ENCODE measurements around the gene RNF125.

RNF125 gene

GRCh38 chr18:32096946-32097345 lies 78.3 kb downstream of the RNF125 start:
- H3K9me3 ChIP-seq = no peaks in the 10 kb centered on the region
- H3K4me1 ChIP-seq (ENCODE audit: control insufficient read depth in 1 of 2, insufficient read depth in 1 of 2, low read depth in 1 of 2, low read length in 1 of 2) = peaks cover 54 to 63% of the 10 kb centered on the region in 2 experiments
- no peak overlapping the region for H3K4me3 ChIP-seq (ENCODE audit: low read depth in 1 of 2, low read length in 1 of 2)
- H3K27me3 ChIP-seq = no peaks in the 10 kb centered on the region
- TF ChIP-seq, protein P1, sequence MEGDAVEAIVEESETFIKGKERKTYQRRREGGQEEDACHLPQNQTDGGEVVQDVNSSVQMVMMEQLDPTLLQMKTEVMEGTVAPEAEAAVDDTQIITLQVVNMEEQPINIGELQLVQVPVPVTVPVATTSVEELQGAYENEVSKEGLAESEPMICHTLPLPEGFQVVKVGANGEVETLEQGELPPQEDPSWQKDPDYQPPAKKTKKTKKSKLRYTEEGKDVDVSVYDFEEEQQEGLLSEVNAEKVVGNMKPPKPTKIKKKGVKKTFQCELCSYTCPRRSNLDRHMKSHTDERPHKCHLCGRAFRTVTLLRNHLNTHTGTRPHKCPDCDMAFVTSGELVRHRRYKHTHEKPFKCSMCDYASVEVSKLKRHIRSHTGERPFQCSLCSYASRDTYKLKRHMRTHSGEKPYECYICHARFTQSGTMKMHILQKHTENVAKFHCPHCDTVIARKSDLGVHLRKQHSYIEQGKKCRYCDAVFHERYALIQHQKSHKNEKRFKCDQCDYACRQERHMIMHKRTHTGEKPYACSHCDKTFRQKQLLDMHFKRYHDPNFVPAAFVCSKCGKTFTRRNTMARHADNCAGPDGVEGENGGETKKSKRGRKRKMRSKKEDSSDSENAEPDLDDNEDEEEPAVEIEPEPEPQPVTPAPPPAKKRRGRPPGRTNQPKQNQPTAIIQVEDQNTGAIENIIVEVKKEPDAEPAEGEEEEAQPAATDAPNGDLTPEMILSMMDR (IDR thresholded peaks at IDR 0.05) = no peak
- peak overlapping the region; percentile 58 for H3K27ac ChIP-seq
- peaks cover 15% of the 10 kb centered on the region for H3K36me3 ChIP-seq

DNA sequence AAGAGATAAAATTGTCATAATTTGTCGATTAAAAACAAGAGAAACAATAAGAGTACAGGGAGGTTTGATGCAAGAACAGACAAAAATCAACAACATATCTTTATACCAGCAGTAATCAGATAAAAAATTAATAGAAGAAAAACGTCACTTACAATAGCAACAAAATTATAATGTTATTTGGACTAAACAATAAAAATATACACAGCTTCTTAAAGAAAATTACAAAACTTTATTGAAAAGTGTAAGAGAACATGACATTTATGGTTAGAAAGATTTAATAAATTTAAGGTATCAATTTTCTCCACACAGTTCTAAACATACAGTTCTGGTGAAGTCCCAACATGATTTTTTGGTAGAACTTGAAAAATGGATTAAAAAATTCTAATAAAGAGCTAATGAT lies 85.9 kb downstream of the RNF125 start:
- no peak overlapping the region for H3K4me3 ChIP-seq (ENCODE audit: low read depth in 1 of 2, low read length in 1 of 2)
- H3K36me3 ChIP-seq = peaks cover 12% of the 10 kb centered on the region
- peaks cover 0 to 4% of the 10 kb centered on the region in 2 experiments for H3K4me1 ChIP-seq (ENCODE audit: control insufficient read depth in 1 of 2, insufficient read depth in 1 of 2, low read depth in 1 of 2, low read length in 1 of 2)
- TF ChIP-seq, protein P1 (IDR thresholded peaks at IDR 0.05) = no peak
- no peak overlapping the region for H3K27ac ChIP-seq
- no peaks in the 10 kb centered on the region for H3K9me3 ChIP-seq
- no peaks in the 10 kb centered on the region for H3K27me3 ChIP-seq

GRCh38 chr18:32110005-32110404 lies 91.4 kb downstream of the RNF125 start:
- Histone ChIP-seq H3K27me3 (no peaks in the 10 kb centered on the region), H3K4me1 (ENCODE audit: control insufficient read depth in 1 of 2, insufficient read depth in 1 of 2, low read depth in 1 of 2, low read length in 1 of 2) (peaks cover 25 to 34% of the 10 kb centered on the region in 2 experiments), H3K4me3 (ENCODE audit: low read depth in 1 of 2, low read length in 1 of 2) (no peak overlapping the region), H3K36me3 (peaks cover 25% of the 10 kb centered on the region), H3K27ac (peak overlapping the region; percentile 72), H3K9me3 (no peaks in the 10 kb centered on the region)
- TF ChIP-seq, protein P1 (IDR thresholded peaks at IDR 0.05) = no peak

- H3K4me1 ChIP-seq (ENCODE audit: control insufficient read depth in 1 of 2, insufficient read depth in 1 of 2, low read depth in 1 of 2, low read length in 1 of 2) = peaks cover 25 to 34% of the 10 kb centered on the region in 2 experiments
Observed at GRCh38 chr18:32111706-32112105, 93.1 kb downstream of the RNF125 start.

DNA sequence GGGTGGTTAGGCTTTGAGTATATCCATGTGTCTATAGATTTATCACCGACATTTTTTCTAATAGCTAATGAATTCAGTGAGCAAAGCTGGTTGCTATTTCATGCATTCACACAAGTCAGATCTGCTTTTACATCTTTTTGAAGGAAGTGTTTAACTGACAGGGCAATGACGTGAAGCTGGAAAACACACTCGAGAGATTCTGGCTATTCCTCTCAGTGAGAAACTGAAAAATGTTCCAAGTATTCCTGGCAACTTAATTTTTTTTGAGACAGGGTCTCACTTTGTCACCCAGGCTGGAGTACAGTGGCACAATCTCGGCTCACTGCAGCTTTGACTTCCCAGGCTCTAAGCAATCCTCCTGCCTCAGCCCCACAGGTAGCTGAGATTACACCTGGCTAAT lies 94.2 kb downstream of the RNF125 start:
- Histone ChIP-seq H3K27ac (peak overlapping the region; percentile 72), H3K4me3 (ENCODE audit: low read depth in 1 of 2, low read length in 1 of 2) (no peak overlapping the region), H3K36me3 (peaks cover 48% of the 10 kb centered on the region), H3K4me1 (ENCODE audit: control insufficient read depth in 1 of 2, insufficient read depth in 1 of 2, low read depth in 1 of 2, low read length in 1 of 2) (peaks cover 25 to 34% of the 10 kb centered on the region in 2 experiments), H3K9me3 (no peaks in the 10 kb centered on the region), H3K27me3 (no peaks in the 10 kb centered on the region)
- TF ChIP-seq, protein P1 (IDR thresholded peaks at IDR 0.05) = no peak

More at GRCh38 chr18:32111706-32112105, 93.1 kb downstream of the RNF125 start:
- peaks cover 36% of the 10 kb centered on the region for H3K36me3 ChIP-seq
- H3K9me3 ChIP-seq = no peaks in the 10 kb centered on the region
- H3K27me3 ChIP-seq = no peaks in the 10 kb centered on the region
- TF ChIP-seq, protein P1 (IDR thresholded peaks at IDR 0.05) = no peak
- H3K4me3 ChIP-seq (ENCODE audit: low read depth in 1 of 2, low read length in 1 of 2) = no peak overlapping the region
- peak overlapping the region; percentile 72 for H3K27ac ChIP-seq

Data from neutrophil (primary cell).